HL-60 (cell line): Measurements from ENCODE around the gene PTPRG.

ENCODE experiments used
- DNase-seq, 2 experiments: peaks; one replicate each; pipeline ENCODE4 v3.0.0-alpha.2; 2010 to 2020; ENCODE audit warnings: low read depth in 1 of 2, low spot score in 1 of 2
- H3K27ac ChIP-seq: fragments of 250-450 bp; sonication (Bioruptor Pico); replicated peaks from 2 replicates; pipeline ENCODE4 v1.5.1; 2020; ENCODE audit warnings: mild to moderate bottlenecking, moderate library complexity
- H3K27me3 ChIP-seq: fragments of 250-450 bp; sonication (Bioruptor Pico); 2 replicates; pipeline ENCODE4 v1.5.1; 2021; ENCODE audit warnings: mild to moderate bottlenecking, moderate library complexity; ENCODE audit not compliant: insufficient read depth, poor library complexity, severe bottlenecking
- H3K4me3 ChIP-seq: replicated peaks from 2 replicates; pipeline ENCODE4 v1.5.1; 2011; ENCODE audit warnings: mild to moderate bottlenecking, control low read depth, low read length; ENCODE audit not compliant: insufficient read depth
- GABPA ChIP-seq: IDR thresholded peaks from 2 replicates; pipeline ENCODE4 v1.6.1; 2012; ENCODE audit warnings: low read depth
- POLR2AphosphoS5 ChIP-seq: IDR thresholded peaks from 2 replicates; pipeline ENCODE4 v1.6.1; 2012; ENCODE audit warnings: low read depth
- SPI1 ChIP-seq: IDR thresholded peaks from 2 replicates; pipeline ENCODE4 v1.6.1; 2012; ENCODE audit warnings: low read depth, mild to moderate bottlenecking, borderline replicate concordance
- TF ChIP-seq, protein P1 (sequence below): IDR thresholded peaks from one replicate; pipeline ENCODE4 v1.5.1; 2011; ENCODE audit warnings: low read length, control low read depth, inconsistent platforms; ENCODE audit not compliant: insufficient read depth
- TF ChIP-seq, protein P2 (sequence below): IDR thresholded peaks from 2 replicates; pipeline ENCODE4 v1.6.1; 2012; ENCODE audit warnings: low read depth; ENCODE audit not compliant: insufficient replicate concordance

The PTPRG gene

DNA sequence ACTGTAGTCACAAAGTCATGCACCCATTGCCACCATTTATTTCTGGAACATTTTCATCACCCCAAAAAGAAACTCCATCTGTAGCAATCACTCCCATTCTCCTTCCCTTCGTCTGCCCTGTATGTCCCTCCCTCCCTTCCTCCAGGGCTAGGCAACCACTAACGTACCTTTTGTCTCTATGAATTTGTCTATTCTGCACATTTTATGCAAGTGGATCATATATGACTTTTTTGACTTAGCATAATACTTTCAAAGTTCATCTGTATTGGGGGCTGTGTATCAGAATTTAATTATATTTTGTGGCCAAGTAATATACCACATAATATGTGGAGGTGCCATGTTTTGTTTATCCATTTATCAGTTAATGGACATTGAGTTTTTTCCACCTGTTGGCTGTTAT lies 610.4 kb downstream of the PTPRG start:
- Histone ChIP-seq H3K27me3 (no peaks in the 10 kb centered on the region), H3K4me3 (no peak overlapping the region), H3K27ac (no peak overlapping the region)
- DNase-seq = no peak
- TF ChIP-seq, protein P1, sequence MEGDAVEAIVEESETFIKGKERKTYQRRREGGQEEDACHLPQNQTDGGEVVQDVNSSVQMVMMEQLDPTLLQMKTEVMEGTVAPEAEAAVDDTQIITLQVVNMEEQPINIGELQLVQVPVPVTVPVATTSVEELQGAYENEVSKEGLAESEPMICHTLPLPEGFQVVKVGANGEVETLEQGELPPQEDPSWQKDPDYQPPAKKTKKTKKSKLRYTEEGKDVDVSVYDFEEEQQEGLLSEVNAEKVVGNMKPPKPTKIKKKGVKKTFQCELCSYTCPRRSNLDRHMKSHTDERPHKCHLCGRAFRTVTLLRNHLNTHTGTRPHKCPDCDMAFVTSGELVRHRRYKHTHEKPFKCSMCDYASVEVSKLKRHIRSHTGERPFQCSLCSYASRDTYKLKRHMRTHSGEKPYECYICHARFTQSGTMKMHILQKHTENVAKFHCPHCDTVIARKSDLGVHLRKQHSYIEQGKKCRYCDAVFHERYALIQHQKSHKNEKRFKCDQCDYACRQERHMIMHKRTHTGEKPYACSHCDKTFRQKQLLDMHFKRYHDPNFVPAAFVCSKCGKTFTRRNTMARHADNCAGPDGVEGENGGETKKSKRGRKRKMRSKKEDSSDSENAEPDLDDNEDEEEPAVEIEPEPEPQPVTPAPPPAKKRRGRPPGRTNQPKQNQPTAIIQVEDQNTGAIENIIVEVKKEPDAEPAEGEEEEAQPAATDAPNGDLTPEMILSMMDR = no peak
- TF ChIP-seq POLR2AphosphoS5 (no peak), GABPA (no peak), SPI1 (no peak)
- TF ChIP-seq, protein P2, sequence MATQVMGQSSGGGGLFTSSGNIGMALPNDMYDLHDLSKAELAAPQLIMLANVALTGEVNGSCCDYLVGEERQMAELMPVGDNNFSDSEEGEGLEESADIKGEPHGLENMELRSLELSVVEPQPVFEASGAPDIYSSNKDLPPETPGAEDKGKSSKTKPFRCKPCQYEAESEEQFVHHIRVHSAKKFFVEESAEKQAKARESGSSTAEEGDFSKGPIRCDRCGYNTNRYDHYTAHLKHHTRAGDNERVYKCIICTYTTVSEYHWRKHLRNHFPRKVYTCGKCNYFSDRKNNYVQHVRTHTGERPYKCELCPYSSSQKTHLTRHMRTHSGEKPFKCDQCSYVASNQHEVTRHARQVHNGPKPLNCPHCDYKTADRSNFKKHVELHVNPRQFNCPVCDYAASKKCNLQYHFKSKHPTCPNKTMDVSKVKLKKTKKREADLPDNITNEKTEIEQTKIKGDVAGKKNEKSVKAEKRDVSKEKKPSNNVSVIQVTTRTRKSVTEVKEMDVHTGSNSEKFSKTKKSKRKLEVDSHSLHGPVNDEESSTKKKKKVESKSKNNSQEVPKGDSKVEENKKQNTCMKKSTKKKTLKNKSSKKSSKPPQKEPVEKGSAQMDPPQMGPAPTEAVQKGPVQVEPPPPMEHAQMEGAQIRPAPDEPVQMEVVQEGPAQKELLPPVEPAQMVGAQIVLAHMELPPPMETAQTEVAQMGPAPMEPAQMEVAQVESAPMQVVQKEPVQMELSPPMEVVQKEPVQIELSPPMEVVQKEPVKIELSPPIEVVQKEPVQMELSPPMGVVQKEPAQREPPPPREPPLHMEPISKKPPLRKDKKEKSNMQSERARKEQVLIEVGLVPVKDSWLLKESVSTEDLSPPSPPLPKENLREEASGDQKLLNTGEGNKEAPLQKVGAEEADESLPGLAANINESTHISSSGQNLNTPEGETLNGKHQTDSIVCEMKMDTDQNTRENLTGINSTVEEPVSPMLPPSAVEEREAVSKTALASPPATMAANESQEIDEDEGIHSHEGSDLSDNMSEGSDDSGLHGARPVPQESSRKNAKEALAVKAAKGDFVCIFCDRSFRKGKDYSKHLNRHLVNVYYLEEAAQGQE = no peak

DNA sequence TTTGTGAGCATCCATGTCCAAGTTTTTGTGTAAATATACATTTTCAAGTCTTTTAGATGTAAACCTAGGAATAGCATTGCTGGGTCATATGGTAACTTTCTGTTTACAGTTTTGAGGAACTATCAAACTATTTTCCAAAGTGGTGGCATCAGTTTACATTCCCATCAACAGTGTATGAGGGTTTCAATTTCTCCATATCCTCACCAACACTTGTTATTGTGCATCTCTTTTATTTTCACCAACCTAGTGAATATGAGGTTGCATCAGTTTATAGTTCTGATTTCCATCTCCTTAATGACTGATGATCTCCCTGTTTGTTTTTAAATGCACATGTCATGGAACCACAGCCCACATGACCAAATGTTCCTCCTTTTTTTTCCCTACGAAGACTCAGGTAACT lies 610.8 kb downstream of the PTPRG start:
- Histone ChIP-seq H3K27me3 (no peaks in the 10 kb centered on the region), H3K27ac (no peak overlapping the region), H3K4me3 (no peak overlapping the region)
- TF ChIP-seq GABPA = no peak
- TF ChIP-seq, protein P1 = no peak
- no peak for TF ChIP-seq POLR2AphosphoS5
- TF ChIP-seq, protein P2 = no peak
- no peak for TF ChIP-seq SPI1
- no peak for DNase-seq

DNA sequence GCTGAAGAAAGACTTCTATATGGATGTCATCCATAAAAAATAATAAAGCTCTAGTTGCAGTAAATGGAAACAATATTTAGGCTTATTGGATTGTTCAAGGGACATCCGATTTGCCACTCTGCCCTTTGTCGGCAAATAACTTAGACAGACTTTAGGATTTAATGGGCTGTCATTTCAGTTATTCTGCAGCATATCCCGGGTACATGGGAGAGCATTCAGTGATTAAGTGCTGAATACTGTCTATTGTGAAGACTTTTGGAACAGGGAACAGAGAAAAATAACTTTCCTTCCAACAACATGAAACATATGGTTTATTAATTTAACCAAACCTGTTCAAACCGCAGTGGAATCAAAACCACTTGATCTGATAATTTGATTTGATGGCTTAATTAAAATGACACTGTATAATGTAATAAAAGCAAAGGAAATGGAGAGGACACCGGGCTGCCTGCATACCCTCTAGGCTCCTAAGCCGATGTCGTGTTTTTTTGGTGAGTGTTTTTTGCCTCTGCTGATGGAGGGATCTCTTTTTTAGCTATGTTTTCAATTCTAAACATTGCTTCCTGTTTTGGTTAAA lies 612.7 kb downstream of the PTPRG start:
- TF ChIP-seq, protein P2 = no peak
- TF ChIP-seq, protein P1 = no peak
- no peak for TF ChIP-seq GABPA
- no peak for TF ChIP-seq POLR2AphosphoS5
- Histone ChIP-seq H3K27ac (no peak overlapping the region), H3K4me3 (no peak overlapping the region), H3K27me3 (no peaks in the 10 kb centered on the region)
- no peak for DNase-seq
